Measurements from ENCODE around the gene KLHL6.

DNA sequence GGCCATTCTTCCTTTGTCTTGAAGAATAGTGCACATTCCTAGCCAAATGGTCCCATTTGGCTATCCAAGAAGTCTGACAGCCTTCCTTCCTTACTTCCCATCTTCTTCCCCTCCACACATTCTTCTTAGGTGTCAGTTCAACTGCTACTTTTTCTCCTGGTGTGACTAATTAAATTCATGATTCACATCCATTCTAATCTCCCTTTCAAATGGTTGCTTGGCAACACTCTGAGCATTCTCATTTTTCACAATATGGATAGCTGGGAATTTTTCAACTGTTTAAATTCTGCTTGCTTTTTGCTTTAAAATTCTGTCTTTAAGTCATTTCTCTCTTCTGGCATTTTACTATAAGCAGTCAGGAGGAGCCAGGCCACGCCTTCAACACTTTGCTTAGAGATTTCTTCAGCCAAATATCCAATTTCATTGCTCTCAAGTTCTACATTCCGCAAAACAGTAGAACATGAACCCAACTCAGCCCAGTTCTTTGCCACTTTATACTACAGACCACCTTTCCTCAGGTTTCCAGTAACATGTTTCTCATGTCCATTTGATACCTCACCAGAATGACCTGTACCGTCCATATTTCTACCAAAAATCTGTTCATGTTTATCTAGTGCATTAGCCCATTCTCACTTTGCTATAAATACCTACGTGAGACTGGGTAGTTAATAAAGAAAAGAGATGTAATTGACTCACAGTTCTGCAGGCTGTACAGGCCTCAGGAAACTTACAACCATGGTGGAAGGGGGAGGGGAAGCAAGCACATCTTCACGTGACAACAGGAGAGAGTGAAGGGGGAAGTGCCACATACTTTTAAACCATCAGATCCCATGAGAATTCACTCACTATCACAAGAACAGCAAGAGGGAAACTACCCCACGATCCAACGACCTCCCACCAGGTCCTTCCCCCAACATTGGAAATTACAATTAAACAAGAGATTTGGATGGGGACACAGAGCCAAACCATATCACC, 95.1 kb downstream of the KLHL6 start:
- TF ChIP-seq CTCF (IDR thresholded peaks at IDR 0.05) (no peak), POLR2A (IDR thresholded peaks at IDR 0.05) (no peak)
